ENCODE data around the gene RPS15. TPM values are rescaled to one million over a fixed set of nuclear protein-coding genes. Genes with fewer than 3 reads are reported as not detected.

RPS15 gene
- total and polyA plus RNA-seq, 9 of the 15 experiments (the other 6 are each of a cell fraction or from before 2014, with no cell fraction given): 605 to 2,791 (median 957) TPM

DNA sequence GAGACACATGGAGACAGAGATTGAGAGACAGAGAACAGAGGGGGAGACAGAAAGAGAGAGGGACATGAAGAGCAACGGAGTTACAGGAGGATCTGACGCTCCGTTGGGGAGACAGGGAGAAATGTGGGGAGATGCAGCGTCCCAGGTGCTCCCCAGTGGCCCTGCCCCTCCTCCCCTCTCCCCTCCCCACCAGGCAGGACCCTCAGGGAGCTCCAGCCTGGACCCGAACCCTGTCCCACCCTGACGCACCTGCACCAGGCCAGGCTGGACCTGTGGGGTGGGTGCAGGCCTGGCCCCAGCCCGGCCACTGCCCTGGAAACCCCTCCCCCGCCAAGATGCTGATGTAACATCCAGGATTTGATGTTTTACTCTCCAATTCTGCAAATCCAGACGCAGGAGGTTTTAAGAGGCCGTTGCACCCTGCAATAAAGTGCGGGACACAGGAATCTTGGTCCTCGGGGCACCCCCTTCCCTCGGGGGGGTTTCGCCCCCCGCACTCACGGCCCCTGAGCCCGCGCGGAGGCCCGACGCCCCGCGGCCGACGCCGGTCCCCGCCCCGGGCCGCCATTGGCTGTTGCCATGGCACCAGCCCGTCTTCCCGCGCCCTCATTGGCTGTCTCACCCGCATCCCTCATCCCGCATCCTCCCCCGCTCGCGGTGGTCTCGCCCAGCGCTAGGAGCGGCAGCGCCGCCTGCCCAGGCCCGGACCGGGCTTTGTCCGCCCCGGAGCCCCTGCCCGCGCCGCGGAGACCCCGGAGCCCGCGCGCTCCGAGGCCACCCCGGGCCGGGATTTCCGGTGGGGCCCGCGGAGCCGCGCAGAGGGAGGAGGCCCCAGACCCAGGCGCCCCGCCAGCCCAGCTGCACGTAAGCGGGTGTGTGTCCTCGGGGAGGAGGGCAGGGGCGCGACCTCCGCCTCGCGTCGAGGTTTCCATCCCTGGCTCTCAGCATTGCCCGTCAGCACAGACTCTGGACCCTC is 11.6 kb downstream of the RPS15 start, which contains the start of gene APC2 (continued):
- peak; percentile 37; the same call in 1 of the 2 replicates for TF ChIP-seq POLR2G (IDR thresholded peaks at IDR 0.05; ENCODE audit: low read depth, low read length)
- TF ChIP-seq ZKSCAN1 (IDR thresholded peaks at IDR 0.05; ENCODE audit: low read depth, low read length): no peak
- TF ChIP-seq CHCHD3 (CRISPR knock-in tag; IDR thresholded peaks at IDR 0.05): no peak
- TF ChIP-seq, protein P1, sequence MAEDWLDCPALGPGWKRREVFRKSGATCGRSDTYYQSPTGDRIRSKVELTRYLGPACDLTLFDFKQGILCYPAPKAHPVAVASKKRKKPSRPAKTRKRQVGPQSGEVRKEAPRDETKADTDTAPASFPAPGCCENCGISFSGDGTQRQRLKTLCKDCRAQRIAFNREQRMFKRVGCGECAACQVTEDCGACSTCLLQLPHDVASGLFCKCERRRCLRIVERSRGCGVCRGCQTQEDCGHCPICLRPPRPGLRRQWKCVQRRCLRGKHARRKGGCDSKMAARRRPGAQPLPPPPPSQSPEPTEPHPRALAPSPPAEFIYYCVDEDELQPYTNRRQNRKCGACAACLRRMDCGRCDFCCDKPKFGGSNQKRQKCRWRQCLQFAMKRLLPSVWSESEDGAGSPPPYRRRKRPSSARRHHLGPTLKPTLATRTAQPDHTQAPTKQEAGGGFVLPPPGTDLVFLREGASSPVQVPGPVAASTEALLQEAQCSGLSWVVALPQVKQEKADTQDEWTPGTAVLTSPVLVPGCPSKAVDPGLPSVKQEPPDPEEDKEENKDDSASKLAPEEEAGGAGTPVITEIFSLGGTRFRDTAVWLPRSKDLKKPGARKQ (CRISPR knock-in tag; IDR thresholded peaks at IDR 0.05): no peak
- peak; percentile 54 for TF ChIP-seq ATF7 (IDR thresholded peaks at IDR 0.05)
- TF ChIP-seq, protein P2, sequence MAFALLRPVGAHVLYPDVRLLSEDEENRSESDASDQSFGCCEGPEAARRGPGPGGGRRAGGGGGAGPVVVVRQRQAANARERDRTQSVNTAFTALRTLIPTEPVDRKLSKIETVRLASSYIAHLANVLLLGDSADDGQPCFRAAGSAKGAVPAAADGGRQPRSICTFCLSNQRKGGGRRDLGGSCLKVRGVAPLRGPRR (CRISPR knock-in tag; IDR thresholded peaks at IDR 0.05): no peak
- no peak for TF ChIP-seq TEAD2 (tag; IDR thresholded peaks at IDR 0.05)
- TF ChIP-seq, protein P3, sequence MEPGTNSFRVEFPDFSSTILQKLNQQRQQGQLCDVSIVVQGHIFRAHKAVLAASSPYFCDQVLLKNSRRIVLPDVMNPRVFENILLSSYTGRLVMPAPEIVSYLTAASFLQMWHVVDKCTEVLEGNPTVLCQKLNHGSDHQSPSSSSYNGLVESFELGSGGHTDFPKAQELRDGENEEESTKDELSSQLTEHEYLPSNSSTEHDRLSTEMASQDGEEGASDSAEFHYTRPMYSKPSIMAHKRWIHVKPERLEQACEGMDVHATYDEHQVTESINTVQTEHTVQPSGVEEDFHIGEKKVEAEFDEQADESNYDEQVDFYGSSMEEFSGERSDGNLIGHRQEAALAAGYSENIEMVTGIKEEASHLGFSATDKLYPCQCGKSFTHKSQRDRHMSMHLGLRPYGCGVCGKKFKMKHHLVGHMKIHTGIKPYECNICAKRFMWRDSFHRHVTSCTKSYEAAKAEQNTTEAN (CRISPR knock-in tag; IDR thresholded peaks at IDR 0.05): no peak
- TF ChIP-seq NR3C1 (CRISPR knock-in tag; IDR thresholded peaks at IDR 0.05): no peak
- TF ChIP-seq ZFP30 (CRISPR knock-in tag; IDR thresholded peaks at IDR 0.05; ENCODE audit: borderline replicate concordance): no peak
- no peak for TF ChIP-seq ZNF224 (CRISPR knock-in tag; IDR thresholded peaks at IDR 0.05)
- no peak for TF ChIP-seq ERF (CRISPR knock-in tag; IDR thresholded peaks at IDR 0.05)
- no peak for TF ChIP-seq ZFPM2 (CRISPR knock-in tag; IDR thresholded peaks at IDR 0.05)
- no peak for TF ChIP-seq HDAC6 (IDR thresholded peaks at IDR 0.05; ENCODE audit: low read depth, low read length)
- no peak for TF ChIP-seq ZNF354B (CRISPR knock-in tag; IDR thresholded peaks at IDR 0.05)
- TF ChIP-seq ZBED1 (IDR thresholded peaks at IDR 0.05): no peak
- no peak for TF ChIP-seq ZFX (CRISPR knock-in tag; IDR thresholded peaks at IDR 0.05)
- TF ChIP-seq, protein P4, sequence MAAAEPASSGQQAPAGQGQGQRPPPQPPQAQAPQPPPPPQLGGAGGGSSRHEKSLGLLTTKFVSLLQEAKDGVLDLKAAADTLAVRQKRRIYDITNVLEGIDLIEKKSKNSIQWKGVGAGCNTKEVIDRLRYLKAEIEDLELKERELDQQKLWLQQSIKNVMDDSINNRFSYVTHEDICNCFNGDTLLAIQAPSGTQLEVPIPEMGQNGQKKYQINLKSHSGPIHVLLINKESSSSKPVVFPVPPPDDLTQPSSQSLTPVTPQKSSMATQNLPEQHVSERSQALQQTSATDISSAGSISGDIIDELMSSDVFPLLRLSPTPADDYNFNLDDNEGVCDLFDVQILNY (CRISPR knock-in tag; IDR thresholded peaks at IDR 0.05): no peak
- TF ChIP-seq YBX1 (IDR thresholded peaks at IDR 0.05): no peak
- TF ChIP-seq MCM3 (IDR thresholded peaks at IDR 0.05): no peak
- TF ChIP-seq DDX20 (tag; IDR thresholded peaks at IDR 0.05; ENCODE audit: low read depth): no peak
- TF ChIP-seq ZNF12 (CRISPR knock-in tag; IDR thresholded peaks at IDR 0.05): no peak
- TF ChIP-seq ZNF274 (IDR thresholded peaks at IDR 0.05; ENCODE audit: borderline replicate concordance, low read depth, low read length): no peak
- no peak for TF ChIP-seq ZNF282 (CRISPR knock-in tag; IDR thresholded peaks at IDR 0.05)
- no peak for TF ChIP-seq NBN (IDR thresholded peaks at IDR 0.05; ENCODE audit: low read depth)
- TF ChIP-seq, protein P5, sequence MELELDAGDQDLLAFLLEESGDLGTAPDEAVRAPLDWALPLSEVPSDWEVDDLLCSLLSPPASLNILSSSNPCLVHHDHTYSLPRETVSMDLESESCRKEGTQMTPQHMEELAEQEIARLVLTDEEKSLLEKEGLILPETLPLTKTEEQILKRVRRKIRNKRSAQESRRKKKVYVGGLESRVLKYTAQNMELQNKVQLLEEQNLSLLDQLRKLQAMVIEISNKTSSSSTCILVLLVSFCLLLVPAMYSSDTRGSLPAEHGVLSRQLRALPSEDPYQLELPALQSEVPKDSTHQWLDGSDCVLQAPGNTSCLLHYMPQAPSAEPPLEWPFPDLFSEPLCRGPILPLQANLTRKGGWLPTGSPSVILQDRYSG (tag; conservative IDR thresholded peaks at IDR 0.05; ENCODE audit: low read depth): no peak

All from K562 (cell line).